ENCODE data around the gene ZNF10.

DNA sequence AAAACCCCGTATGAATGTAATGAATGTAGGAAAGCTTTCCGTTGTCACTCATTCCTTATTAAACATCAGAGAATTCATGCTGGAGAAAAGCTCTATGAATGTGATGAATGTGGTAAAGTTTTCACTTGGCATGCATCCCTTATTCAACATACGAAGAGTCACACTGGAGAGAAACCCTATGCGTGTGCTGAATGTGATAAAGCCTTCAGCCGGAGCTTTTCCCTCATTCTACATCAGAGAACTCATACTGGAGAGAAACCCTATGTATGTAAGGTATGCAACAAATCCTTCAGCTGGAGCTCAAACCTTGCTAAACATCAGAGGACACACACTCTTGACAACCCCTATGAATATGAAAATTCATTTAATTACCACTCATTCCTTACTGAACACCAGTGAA is 24.2 kb upstream of the ZNF10 start:
- TF ChIP-seq, protein P1, sequence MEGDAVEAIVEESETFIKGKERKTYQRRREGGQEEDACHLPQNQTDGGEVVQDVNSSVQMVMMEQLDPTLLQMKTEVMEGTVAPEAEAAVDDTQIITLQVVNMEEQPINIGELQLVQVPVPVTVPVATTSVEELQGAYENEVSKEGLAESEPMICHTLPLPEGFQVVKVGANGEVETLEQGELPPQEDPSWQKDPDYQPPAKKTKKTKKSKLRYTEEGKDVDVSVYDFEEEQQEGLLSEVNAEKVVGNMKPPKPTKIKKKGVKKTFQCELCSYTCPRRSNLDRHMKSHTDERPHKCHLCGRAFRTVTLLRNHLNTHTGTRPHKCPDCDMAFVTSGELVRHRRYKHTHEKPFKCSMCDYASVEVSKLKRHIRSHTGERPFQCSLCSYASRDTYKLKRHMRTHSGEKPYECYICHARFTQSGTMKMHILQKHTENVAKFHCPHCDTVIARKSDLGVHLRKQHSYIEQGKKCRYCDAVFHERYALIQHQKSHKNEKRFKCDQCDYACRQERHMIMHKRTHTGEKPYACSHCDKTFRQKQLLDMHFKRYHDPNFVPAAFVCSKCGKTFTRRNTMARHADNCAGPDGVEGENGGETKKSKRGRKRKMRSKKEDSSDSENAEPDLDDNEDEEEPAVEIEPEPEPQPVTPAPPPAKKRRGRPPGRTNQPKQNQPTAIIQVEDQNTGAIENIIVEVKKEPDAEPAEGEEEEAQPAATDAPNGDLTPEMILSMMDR (optimal IDR thresholded peaks at IDR 0.05 in 1 of 3, IDR thresholded peaks at IDR 0.05 in 1 of 3, conservative IDR thresholded peaks at IDR 0.05 in 1 of 3; ENCODE audit: extremely low read depth in 1 of 3, insufficient read depth in 2 of 3, low read length in 3 of 3): no peak
- TF ChIP-seq EZH2 (IDR thresholded peaks at IDR 0.05; ENCODE audit: low read length): no peak
